Measurements from ENCODE around the gene TF. TPM values are rescaled to one million over a fixed set of nuclear protein-coding genes. Genes with fewer than 3 reads are reported as not detected.

Gene TF
- total RNA-seq, 1 donor from 2014 or later = 2.5 TPM

DNA sequence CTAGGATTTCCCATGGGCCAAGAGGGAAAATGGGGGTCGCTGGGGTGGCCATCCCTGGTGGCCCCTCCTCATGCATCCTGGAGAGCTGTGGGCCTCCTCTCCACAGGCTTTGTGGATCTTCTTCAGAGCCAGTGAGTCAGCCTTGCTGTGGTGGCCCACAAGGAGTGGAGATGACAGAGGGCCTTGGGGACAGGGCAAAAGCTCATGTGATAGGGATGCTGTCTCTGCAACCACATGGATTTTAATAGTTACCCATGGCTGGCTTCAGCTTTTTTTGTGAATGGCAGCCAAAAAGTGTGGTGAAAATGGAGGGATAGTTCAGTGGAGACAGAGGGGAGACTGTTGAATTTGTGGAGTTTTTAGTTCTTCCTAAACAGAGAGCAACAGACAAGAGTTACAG is 1.2 kb downstream of the TF start:
- DNase-seq = no peak

DNA sequence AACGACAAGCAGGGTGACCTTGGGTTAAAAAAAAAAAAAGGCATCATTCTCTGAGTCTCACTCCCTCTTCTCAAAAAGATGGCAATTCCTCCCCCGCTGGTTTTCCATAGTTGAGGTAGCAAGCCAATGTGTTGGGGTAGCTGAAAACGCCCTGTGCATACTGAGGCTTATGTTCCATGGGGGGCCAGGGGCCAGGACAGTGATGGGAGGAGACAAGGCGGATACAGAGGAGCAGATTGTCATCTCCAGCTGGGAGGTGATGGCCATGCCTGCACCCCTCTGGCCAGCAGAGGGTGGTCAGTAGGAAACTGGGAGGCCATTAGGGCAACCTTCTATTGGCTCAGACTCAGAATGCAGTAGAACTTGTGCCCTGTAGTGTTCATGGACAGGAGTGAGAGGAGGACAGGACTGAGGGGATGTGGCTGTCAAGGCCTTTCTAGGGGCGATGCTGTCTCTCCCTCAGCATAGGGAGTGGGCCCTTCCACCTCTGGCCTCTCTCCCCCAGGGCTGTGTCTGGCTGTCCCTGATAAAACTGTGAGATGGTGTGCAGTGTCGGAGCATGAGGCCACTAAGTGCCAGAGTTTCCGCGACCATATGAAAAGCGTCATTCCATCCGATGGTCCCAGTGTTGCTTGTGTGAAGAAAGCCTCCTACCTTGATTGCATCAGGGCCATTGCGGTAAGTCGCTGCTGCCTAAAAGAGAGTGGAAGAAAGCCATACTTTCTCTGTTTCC is 1.9 kb downstream of the TF start:
- no peak for DNase-seq

DNA sequence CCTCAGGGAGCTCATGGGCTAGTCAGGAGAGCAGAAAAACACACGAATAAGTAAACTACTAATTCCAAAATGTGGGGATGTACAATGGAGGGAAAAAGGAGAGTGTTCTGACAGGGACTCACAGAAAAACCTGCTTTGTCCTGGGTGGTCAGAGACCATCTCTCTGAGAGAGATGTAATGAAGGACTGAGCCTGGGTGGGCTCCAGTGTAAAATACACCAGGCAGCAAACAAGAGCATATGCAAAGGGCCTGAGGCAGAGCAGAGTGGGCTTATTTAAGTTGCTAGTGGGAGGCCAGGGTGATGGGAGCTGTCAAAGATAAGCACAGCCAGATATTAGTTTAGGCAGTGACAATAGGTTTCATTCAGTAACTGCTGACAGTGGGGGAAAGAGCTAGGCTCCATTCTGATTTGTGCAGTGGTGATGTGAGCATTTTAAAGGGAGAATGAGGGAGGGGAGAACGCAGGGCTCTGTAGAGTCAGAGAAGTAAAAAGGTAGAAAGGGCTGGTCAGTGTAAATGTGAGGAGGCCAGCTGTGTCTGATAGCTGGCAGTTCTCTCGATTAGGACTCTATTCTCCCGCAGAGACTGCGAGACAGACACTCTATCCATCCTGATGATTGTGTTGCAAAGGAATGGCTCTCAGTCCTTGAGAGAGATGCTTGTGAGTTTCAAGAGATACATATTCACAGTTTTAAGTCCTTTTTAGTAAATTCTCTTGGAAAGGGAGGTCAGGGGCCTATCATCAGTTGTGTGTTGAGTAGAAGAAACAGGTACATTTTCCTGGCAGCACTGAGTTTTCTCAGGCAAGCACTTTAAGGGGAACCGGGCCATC is 3.5 kb downstream of the TF start:
- no peak for DNase-seq

DNA sequence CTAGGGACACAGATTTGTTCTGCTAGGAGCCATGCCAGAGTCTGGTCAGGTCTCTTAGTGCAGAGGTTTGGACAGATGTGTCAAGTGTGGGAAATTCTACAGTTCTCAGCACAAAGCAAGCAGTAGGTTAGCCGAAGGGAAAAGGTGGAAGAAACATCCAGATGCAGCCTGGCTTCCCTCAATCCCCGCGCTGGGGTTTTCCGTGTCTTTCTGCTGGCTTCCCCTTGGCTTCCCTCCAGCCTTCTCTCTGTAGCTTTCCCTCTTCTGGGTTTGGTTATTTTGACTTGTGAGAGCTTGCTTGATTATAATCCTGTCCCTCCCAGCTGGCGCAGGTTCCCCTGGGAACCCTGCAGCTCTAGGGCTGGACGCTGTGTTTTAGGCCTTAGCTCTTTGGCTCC is 4.1 kb downstream of the TF start:
- DNase-seq = no peak

DNA sequence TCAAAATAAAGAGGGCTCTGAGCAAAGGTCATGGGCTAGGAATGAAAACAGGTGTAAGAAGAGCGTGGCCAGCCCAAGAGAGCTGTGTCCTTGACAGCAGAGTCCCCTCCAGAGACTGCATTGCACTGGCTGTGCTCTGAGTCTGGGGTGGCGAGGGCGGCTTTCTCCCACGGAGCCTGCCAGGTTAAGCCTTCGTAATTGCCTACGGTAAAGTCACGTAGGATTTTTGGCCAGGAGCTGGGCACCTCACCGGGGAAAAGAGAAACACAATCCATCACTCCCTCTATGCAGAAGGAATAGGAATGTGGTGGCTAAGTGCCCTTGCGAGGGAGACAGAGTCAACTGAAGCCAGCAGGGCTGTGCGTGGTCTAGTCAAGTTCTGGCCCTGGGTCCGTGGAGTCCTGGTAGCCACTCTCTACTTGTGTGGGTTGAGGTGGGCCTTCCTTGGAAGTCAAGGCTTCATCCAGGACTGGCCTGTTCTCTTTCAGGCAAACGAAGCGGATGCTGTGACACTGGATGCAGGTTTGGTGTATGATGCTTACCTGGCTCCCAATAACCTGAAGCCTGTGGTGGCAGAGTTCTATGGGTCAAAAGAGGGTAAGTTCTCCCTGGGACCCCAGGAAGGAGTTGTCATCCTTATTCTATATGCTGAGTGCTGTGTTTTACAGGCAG is 7.0 kb downstream of the TF start:
- no peak for DNase-seq

DNA sequence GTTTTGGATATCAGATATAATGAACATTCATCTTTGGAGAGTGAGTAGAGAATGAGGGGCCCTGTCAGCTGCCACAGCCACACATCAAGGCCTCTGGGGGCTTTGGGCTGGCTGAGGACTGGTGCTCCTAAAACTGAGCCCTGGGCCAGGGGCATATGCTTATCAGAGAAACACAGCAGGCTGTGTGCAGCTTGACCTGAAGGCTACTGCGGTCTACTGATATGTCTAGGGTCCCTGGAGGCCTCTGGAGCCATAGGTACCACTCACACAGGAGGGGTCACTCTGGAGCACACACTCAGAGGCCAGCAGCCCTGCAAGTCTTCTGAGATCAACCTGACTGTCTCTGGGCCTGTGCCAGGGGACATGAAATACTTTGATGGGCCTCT is 7.6 kb downstream of the TF start:
- DNase-seq = no peak

DNA sequence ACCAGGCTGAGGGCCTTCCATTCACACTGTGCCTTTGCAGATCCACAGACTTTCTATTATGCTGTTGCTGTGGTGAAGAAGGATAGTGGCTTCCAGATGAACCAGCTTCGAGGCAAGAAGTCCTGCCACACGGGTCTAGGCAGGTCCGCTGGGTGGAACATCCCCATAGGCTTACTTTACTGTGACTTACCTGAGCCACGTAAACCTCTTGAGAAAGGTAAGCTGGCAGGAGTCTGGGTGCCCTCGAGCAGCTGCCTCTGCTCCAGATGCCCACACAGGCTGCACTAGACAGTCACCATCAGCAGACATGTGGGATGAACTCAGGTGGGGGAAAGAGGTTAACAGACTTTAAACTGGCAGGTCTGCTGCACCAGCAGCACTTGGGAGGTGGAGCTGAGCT is 8.3 kb downstream of the TF start:
- DNase-seq = no peak

DNA sequence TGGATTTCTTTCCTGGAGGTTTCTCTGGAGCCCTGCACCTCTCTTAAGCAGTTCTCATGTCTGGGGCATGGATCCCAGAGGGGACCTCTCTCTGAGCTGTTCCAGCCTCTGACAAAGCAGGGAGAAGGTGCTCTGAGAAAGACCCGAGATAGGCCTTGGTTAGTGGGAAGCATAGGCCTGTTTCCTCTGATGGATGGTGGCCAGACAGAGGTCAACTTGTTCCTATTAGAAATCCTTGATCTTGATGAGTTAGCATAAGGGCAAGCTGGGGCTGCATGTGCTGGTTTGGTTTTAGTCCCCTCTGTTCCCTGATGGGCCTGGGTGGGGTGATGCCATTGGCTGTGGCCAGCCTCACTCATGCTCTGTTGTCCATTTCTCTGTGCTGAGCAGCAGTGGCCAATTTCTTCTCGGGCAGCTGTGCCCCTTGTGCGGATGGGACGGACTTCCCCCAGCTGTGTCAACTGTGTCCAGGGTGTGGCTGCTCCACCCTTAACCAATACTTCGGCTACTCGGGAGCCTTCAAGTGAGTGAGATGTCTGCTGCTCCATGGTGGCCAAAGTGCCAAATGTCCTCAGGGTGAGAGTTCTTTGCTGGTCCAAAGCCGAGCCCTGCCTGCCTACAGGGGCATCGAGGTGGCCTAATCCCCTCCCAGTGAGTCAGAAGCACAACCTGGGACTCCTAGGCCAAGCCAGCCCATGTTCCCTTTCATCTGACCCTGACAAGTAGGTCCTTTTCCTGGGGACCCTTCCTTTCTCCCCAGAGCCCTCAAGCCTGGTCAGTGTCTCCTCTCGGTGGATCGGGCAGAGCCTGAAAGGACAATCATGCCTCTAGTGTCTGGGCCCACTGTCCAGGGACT is 9.0 kb downstream of the TF start:
- DNase-seq = no peak

DNA sequence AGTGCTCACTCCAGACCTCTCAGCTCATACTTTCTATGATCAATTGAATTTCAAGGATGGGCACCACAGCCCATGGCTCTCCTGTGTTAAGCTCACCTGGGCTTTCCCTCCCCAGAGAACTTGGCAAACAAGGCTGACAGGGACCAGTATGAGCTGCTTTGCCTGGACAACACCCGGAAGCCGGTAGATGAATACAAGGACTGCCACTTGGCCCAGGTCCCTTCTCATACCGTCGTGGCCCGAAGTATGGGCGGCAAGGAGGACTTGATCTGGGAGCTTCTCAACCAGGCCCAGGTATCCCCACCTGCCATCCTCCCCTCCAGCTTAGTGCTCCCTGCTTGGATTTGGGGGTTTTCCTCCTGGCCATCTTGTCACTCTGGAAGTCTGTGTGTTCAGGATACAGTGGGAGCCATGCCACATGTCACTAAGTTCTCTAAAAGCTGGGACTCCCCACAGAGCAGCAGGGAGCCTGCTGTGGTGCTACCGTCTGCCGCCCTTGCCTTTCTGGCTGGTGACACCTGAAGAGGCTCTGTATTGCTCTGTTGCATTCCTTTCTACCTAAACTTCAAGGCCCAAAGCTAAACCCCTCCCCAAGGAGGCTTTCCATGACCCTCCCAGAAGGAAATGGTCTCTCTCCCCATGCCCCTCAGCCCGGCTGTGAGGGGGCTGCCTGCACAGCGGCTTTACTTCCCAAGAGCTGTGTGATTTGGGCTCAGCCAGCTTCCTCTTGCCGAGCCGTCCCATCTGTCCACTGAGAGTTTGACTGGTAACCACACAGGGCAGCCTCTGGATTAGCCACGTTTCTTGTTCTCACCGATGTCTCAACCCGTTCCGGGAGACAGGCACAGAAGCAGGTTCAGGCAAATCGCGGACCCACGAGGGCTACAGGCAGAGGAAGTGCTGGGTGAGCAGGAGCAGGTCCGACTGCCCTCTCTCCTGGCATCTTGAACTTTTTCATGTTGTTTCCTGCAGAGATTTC is 10.8 kb downstream of the TF start:
- no peak for DNase-seq

DNA sequence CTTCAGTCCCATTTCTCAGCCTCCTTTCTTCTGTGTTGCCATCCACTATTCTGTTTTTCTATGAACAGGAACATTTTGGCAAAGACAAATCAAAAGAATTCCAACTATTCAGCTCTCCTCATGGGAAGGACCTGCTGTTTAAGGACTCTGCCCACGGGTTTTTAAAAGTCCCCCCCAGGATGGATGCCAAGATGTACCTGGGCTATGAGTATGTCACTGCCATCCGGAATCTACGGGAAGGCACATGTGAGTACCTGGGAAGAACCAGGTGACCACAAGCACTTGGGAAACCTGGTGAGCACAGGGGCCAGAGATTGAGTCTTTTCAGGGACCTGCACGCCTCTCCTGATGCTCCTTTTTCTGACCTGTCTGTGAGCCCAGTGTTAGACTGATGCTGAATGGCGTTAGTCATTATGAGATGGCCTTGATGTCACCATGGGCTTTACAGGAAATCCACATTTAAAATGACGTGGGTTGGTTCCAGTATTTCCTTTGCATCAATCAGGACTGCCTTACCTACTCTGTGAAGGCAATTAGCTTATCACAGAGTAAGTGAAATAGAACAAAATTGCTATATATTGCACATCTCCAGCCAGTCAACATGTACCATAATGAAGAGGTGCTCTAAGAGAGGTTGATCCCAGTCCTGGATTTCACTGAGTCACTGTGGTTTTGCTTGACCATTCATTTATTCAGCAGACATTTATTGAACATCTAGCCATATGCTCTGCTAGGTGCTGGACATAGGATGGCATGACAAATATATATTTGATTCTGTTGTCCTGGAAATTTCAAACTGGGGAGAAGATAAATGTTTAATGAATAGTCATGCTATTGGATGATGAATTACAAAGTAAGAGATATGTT is 11.7 kb downstream of the TF start:
- no peak for DNase-seq

DNA sequence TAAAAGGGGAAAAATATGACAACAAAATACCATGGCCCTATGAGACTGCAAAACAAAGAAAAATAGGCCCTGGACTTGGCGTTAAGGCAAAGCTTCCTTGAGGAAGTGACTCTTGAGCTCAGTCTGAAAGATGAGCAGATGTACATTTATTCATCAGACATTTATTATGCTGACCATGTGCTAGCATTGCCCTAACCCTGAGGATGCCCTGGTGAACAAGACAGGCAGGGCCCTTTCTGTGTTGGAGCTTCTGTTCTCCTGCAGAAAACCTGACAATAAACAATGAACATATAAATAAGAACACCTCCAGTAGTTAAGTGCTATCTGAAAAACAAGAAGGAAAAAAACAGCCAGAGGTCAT is 12.4 kb downstream of the TF start:
- no peak for DNase-seq

DNA sequence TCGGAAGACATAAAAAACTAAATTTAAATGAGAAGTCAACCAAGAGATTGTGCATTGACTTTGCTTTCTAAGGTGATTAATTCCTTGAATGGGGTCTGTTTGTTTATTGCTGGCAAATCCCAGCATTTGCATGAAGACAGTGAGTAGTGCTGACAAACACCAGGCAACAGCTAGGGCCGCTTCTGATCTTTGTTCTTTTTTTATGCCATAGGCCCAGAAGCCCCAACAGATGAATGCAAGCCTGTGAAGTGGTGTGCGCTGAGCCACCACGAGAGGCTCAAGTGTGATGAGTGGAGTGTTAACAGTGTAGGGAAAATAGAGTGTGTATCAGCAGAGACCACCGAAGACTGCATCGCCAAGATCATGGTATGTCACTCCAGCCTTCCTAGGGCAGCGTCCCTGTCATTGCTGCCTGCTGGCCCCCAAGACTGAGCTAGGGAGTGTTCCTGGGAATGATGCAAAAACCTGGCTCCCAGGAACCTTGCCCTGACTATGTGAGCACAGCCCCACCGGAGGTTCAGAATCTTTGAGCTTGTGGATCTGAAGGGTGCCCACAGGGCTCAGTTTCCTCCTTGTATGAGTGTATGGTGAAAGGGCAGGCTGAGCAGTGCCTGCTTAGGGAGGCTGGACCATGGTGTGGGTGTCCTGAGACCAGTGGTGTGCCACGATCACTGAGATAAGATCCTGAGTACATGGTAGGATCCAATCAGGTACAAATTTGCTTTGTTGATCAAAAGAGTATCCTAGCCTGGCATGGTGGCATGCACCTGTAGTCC is 13.0 kb downstream of the TF start:
- no peak for DNase-seq

DNA sequence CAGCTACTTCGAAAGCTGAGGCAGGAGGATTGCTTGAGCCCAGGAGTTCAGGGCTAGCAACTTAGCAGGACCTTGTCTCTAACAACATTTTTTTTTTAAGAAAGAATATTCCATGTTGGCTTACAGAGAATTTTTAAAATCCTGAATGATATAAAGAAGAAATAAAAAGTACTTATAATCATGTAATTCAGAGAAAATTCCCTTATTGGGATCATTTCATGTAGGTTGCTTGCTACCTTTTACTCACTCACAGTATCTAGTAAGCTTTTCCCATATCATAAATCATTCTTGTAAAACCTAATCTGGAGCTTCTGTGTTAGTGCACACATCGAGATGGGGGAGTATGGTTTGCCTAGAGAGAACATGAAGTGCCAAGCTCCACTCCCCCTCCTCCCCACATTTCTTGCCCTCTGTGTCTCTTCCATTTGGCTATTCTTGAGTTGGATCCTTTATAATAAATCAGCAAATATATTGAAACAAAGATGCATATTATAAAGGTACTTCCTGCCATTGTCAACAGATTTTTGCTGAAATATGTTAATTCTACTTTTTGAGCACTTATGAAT is 13.6 kb downstream of the TF start:
- no peak for DNase-seq

DNA sequence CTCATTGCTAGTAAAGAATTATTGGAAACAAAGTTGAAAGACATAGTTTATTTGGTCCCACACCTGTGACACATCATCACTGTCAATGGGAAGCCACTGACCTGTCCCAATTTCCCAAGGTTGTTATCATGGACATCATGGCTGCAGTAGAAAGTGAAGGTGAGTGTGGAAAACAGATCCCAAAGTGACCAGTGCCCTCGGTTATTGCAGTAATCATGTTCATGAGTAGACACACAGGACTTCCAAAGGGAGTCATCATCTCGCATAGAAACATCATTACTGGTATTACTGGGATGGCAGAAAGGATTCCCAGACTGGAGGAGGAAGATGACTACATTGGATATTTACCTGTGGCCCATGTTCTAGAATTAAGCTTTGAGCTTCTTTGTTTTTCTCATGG is 14.7 kb downstream of the TF start:
- no peak for DNase-seq

DNA sequence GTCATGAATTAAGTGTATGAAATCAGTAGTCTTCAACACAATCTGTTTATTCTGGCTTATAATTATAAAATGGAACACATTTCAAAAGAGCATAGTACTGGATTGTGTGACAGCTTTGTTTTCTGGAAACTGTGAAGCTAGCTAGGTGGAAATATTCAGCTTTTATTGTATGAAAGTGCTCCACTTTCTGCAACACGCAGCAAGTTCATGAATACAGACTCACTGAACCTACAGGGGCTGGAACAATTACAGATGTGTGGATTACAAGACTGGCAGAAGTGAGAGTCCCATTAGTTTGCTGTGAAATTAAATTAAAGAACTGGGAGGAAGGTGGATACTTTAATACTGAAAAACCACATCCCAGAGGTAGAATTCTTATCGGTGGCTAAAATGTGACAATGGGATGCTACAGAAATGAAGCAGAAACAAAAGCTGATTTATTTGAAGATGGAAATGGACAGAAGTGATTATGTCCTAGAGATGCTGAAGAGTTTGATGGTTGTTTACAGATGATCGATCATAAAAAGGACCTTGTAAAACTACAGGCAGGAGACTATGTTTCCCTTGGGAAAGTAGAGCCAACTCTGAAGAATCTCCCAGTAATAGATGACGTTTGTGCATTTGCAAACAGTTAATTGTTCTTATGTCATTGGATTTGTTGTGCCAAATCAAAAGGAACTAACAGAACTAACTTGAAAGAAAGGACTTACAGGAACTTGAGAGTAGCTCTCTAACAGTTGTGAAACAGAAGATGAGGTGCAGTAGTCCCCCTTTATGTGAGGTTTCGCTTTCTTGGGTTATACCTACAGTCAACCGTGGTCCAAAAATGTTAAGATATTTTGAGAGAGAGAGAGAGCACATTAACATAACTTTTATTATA is 15.7 kb downstream of the TF start:
- DNase-seq = no peak

DNA sequence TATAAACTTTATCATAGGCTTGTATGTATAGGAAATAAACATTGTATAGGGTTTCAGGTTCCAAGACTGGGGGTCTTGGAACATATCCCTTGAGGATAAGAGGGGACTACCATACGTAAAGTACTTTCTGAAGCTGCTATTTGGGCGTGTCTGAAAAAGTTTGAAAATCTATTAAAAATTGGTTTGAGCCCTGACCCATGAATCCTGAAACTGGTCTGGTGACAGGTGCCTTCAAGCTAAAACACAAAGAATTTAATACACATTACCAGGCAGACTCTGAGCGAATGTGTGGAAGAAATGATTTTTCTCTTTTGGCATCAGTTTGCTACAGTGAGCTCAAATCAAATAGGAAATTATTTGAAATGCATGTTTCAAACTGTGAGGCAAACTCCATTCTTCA is 16.3 kb downstream of the TF start:
- no peak for DNase-seq

DNA sequence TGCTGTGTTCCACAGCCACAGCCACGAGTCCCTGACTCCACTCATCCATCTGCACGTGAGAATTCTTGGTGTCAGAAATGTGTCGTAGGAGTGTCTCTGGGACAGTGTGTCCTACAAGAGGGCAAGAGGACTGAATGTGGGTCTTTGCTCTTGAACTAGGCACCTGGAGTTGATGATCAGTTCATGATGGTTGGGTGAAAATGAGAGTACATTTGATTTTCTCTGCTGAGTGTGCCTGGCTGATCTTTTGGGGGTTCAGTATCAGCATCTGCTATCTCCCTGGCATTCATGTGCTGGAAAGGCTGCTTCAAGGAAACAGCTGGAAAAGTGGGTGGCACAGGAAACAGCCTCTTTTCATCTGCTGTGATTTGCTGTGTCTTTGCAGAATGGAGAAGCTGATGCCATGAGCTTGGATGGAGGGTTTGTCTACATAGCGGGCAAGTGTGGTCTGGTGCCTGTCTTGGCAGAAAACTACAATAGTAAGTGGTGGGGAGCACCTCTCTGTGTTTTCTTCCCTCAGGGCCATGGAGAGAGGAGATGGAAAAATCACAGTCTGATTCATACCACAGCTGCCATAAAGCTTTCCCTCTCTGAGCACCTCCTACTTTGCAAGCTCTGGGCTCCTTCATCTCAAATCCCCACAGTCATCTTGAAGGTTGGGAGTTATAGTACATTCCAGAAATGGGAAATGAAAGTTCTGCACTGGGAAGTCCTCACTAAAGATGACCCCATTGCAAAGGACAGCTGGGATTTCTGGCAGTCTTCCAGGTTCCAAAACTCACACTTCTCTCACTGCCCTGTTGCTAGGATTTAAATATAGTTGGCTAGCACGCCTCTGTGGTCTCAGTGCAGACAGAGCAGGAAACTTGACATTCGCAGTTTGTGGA is 17.8 kb downstream of the TF start:
- no peak for DNase-seq

Measured in occipital lobe (tissue), 2 donors.